Brain microvascular endothelial cell (primary cell): ENCODE measurements around the gene POT1.

Experiments
- DNase-seq: peaks from one replicate; pipeline ENCODE4 v3.0.0-alpha.2; 2020
- H3K27ac ChIP-seq: fragments of 250-450 bp; sonication (Bioruptor Pico); 2 replicates; pipeline ENCODE4 v1.5.1; 2020; ENCODE audit warnings: mild to moderate bottlenecking, moderate library complexity
- H3K27me3 ChIP-seq: fragments of 250-450 bp; sonication (Bioruptor Pico); replicated peaks from 2 replicates; pipeline ENCODE4 v1.5.1; 2020; ENCODE audit warnings: mild to moderate bottlenecking
- H3K36me3 ChIP-seq: fragments of 250-450 bp; sonication (Bioruptor Pico); replicated peaks from 2 replicates; pipeline ENCODE4 v1.5.1; 2020; ENCODE audit warnings: mild to moderate bottlenecking
- H3K4me3 ChIP-seq: 2 replicates; pipeline ENCODE4 v1.5.1; 2011; ENCODE audit warnings: low read depth, mild to moderate bottlenecking, control low read depth, low read length, moderate library complexity
- in situ Hi-C: cut with HindIII; loops from 2 replicates; pipeline ENCODE4 v1.10.0; 2017; ENCODE audit warnings: low sequenced_read_pairs, low pct_ligation_motif_present
- TF ChIP-seq, protein P1 (sequence below): IDR thresholded peaks from 2 replicates; pipeline ENCODE4 v1.5.1; 2011; ENCODE audit warnings: low read depth, mild to moderate bottlenecking, moderate library complexity, low read length, control low read depth, inconsistent platforms; ENCODE audit errors: missing control alignments

The POT1 gene

DNA sequence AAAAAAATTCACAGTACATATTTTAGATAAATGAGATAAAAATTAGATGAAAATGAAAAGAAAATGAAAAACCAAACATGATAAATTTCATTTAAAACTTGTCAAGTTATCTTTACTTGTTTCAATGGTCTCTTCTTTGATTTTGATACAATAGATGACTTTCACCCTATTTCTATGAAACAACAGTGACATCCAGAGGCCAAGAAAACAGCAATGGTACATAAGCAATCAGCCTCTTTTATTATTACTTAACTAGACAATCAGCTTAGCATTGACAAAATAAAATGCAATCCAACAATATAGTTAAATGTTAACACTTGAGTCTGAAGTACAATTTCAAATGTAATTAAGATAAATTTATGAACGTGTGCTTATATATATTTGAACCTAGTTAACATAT lies 89.2 kb downstream of the POT1 start:
- no peak overlapping the region for H3K27ac ChIP-seq
- H3K4me3 ChIP-seq, result no peak overlapping the region
- H3K36me3 ChIP-seq, result no peaks in the 10 kb centered on the region
- H3K27me3 ChIP-seq, result no peaks in the 10 kb centered on the region
- no peak for DNase-seq
- in situ Hi-C loops, result no loop called here
- TF ChIP-seq, protein P1, sequence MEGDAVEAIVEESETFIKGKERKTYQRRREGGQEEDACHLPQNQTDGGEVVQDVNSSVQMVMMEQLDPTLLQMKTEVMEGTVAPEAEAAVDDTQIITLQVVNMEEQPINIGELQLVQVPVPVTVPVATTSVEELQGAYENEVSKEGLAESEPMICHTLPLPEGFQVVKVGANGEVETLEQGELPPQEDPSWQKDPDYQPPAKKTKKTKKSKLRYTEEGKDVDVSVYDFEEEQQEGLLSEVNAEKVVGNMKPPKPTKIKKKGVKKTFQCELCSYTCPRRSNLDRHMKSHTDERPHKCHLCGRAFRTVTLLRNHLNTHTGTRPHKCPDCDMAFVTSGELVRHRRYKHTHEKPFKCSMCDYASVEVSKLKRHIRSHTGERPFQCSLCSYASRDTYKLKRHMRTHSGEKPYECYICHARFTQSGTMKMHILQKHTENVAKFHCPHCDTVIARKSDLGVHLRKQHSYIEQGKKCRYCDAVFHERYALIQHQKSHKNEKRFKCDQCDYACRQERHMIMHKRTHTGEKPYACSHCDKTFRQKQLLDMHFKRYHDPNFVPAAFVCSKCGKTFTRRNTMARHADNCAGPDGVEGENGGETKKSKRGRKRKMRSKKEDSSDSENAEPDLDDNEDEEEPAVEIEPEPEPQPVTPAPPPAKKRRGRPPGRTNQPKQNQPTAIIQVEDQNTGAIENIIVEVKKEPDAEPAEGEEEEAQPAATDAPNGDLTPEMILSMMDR, result no peak

DNA sequence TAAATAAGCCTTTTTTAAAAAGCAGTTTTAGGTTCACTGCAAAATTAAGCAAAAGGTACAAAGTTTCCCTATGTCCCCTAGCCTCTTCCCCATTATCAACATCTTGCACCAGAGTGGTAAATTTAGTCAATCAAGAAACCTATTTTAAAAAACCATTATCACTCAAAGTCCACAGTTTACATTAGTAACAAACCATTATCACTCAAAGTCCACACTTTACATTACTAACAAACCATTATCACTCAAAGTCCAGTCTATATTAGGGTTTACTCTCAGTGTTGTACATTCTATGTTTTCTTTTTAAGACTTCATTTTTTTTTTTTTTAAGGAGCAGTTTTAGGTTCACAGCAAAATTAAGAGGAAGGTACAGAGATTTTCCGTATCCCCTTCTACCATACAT lies 89.9 kb downstream of the POT1 start:
- in situ Hi-C loops, result no loop called here
- no peaks in the 10 kb centered on the region for H3K27me3 ChIP-seq
- no peak overlapping the region for H3K4me3 ChIP-seq
- no peak overlapping the region for H3K27ac ChIP-seq
- TF ChIP-seq, protein P1, result no peak
- no peak for DNase-seq
- H3K36me3 ChIP-seq, result peaks cover 3% of the 10 kb centered on the region

DNA sequence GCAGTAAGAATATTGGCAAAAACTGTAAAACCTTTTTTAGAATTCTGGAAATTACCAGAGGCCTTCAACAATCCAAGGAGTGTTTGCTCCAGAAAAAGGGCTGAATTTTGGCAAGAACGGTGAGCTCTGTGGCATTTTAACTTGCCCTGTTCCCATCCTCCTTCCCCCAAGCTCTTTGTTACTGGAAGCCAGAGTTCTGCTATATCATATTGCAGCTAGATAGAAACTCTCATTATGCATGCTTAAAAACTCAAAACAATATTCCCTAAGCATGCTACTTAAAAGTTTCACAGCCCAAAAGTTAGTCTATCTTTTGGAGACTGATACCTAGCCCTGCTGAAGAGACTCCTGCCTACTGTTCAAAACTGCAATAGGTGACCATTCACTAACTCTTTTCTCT lies 93.5 kb downstream of the POT1 start:
- in situ Hi-C loops, result no loop called here
- TF ChIP-seq, protein P1, result no peak
- Histone ChIP-seq H3K4me3 (no peak overlapping the region), H3K36me3 (peaks cover 3% of the 10 kb centered on the region), H3K27me3 (no peaks in the 10 kb centered on the region), H3K27ac (no peak overlapping the region)
- DNase-seq, result no peak

DNA sequence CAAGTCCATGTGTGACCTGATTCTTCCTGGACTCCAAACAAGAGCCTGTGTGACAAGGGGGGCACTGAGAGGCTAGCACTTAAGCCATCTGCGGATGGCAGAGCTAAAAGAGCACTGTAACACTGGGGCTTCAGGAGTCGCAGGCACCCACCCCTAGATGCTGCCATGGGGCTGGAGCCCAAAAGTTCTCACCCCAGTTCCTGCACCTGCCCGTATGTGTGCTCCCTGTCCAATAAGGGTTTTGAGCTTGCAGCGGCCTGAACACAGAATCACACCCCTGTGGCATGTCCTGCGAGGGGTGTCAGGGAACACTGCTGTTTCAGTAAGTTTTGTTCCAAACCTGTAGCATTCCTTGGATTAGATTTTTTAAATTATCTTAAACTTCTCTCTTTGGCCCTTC lies 110.8 kb downstream of the POT1 start:
- Histone ChIP-seq H3K27me3 (no peaks in the 10 kb centered on the region), H3K36me3 (peaks cover 2% of the 10 kb centered on the region), H3K27ac (no peak overlapping the region), H3K4me3 (no peak overlapping the region)
- TF ChIP-seq, protein P1, result no peak
- DNase-seq, result no peak
- in situ Hi-C loops, result no loop called here

DNA sequence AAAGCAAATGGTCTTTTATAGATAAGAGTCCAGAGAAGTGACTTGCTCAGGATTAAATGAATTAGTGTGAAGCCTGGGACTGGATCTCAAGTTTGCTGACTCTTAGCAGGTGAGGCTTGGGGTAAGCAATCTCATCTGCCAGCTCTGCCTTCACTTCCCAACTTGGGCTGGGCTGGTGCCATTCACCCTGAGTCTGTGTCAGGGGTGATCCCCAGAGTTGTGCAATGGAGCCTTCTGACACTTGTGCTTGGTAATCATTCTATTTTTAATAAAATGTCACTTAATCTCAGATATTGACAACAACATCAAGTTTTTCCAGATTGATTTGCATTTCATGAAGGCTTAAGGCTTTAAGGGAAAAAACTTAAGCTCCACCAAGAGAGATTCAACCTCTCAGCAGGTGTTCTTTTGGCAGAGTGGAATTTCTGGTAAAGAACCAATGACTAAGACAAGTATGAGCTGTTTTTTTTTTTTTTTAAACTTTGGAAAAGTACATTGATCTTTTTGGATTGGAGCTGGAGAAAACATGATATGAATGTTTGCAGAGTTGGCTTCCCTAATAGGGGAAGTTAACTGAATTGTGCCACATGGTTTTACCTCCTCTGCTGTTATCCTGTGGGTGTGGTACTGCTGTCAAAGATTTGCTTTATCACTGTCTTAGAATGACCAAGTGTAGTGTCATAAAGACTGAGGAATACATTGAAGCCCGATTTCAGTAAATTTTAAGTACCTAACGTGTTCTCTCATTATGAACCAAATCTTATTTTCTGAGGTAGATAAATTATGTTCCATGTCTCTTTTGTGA lies 115.4 kb downstream of the POT1 start:
- Histone ChIP-seq H3K27ac (no peak overlapping the region), H3K27me3 (no peaks in the 10 kb centered on the region), H3K36me3 (no peaks in the 10 kb centered on the region), H3K4me3 (no peak overlapping the region)
- in situ Hi-C loops, result no loop called here
- TF ChIP-seq, protein P1, result no peak
- DNase-seq, result no peak

DNA sequence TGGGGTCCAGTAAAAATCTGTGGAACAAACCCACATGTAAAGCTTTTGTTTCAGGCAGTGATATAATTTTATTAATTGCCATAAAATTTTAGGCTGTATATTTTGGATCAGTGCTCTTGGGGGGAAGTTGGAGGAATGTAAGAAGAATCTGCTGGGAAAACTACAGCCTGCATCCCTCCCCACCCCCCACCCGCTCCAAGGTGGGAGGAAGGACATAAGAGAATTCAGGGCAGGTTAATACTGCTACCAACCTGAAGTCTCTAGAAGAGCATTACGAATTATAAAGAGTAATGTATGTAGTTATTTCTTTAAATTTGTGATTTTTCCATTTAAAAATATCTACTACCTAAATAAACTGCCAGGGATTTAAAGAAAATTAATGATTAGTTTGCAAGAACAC lies 116.9 kb downstream of the POT1 start:
- TF ChIP-seq, protein P1, result no peak
- Histone ChIP-seq H3K27me3 (no peaks in the 10 kb centered on the region), H3K36me3 (no peaks in the 10 kb centered on the region), H3K27ac (no peak overlapping the region), H3K4me3 (no peak overlapping the region)
- no peak for DNase-seq
- in situ Hi-C loops, result no loop called here
